ENCODE data around the gene C9orf78. TPM values are rescaled to one million over a fixed set of nuclear protein-coding genes. Genes with fewer than 3 reads are reported as not detected.

Gene C9orf78
- total and polyA plus RNA-seq, 2 experiments from 2014 or later = 43.8 to 47.9 TPM

- WGBS (ENCODE audit: low lambda C conversion rate, missing lambda C conversion rate) = 89% methylated on average over 45 of the region's 48 CpGs
- no peaks in the 10 kb centered on the region for H3K4me1 ChIP-seq (ENCODE audit: insufficient read depth)
- no peaks in the 10 kb centered on the region for H3K9me2 ChIP-seq (replicated peaks; ENCODE audit: insufficient read depth)
- H3K27me3 ChIP-seq = no peaks in the 10 kb centered on the region
- DNase-seq (ENCODE audit: low spot score) = no peak
- no peaks in the 10 kb centered on the region for H4K20me1 ChIP-seq (ENCODE audit: insufficient read depth, poor library complexity, severe bottlenecking)
- no peaks in the 10 kb centered on the region for H3K9me3 ChIP-seq (ENCODE audit: low read depth)
- H3K27ac ChIP-seq = no peak overlapping the region
- no peaks in the 10 kb centered on the region for H3K36me3 ChIP-seq (replicated peaks; ENCODE audit: insufficient read depth, low read depth)
- no peaks in the 10 kb centered on the region for H3K79me2 ChIP-seq
- no peak overlapping the region for H3K4me2 ChIP-seq
- H3K4me3 ChIP-seq = no peak overlapping the region
- no peak overlapping the region for H2AFZ ChIP-seq
- TF ChIP-seq CTCF (IDR thresholded peaks at IDR 0.05; ENCODE audit: poor library complexity) (no peak), EZH2 (IDR thresholded peaks at IDR 0.05; ENCODE audit: borderline replicate concordance) (no peak), EZH2phosphoT487 (IDR thresholded peaks at IDR 0.05; ENCODE audit: low read depth, severe bottlenecking, unreplicated experiment) (no peak)
These were observed 33.2 kb upstream of the C9orf78 start for GRCh38 chr9:129868023-129868871.

DNA sequence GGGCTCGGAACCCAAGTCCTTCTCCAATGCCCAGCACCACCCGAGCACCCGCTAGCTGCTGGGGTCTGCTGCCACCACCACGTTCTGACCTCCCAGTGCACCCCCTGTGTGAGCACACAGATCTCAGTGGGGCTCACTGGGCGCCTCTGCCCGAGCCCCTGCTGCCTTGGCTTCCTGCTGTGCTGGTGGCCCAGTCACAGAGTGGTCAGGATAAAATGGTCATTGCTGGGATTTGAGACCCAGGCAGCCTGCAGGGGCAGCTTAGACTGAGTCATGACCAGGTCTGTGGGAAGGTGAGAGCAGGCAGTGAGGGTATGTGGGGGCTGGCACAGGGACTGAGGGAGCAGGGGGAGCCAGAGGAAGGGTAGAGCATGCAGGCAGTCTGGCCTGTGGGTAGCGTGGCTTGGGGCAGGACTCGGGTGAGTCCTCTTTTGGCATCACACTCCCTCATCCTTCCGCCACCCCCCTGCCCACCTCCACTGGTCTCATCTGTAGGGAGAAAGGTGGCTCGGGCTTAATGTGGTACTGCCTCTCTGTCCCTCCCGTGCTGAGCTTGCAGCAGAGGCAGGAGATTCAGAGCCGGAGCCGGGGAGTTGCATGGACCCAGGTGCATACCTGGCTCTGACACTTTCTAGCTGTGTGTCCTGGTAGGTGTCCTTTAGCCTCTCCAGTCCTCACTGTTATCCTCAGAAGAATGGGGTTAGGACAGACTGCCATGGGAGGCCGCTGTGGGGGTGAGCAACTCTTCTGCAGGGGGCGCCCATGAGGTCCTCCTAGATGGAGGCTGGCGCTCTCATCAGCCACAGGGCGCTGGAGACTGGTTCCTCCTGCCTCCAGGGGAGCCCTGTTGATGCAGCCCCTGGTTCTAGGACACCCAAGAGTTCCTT is 32.3 kb upstream of the C9orf78 start:
- H4K20me1 ChIP-seq (ENCODE audit: insufficient read depth, poor library complexity, severe bottlenecking) = no peaks in the 10 kb centered on the region
- no peaks in the 10 kb centered on the region for H3K27me3 ChIP-seq
- no peaks in the 10 kb centered on the region for H3K9me2 ChIP-seq (replicated peaks; ENCODE audit: insufficient read depth)
- H2AFZ ChIP-seq = no peak overlapping the region
- H3K4me2 ChIP-seq = no peak overlapping the region
- no peak for TF ChIP-seq CTCF (IDR thresholded peaks at IDR 0.05; ENCODE audit: poor library complexity)
- no peak for TF ChIP-seq EZH2phosphoT487 (IDR thresholded peaks at IDR 0.05; ENCODE audit: low read depth, severe bottlenecking, unreplicated experiment)
- no peak for TF ChIP-seq EZH2 (IDR thresholded peaks at IDR 0.05; ENCODE audit: borderline replicate concordance)
- no peak overlapping the region for H3K4me3 ChIP-seq
- no peaks in the 10 kb centered on the region for H3K36me3 ChIP-seq (replicated peaks; ENCODE audit: insufficient read depth, low read depth)
- no peak for DNase-seq (ENCODE audit: low spot score)
- H3K9me3 ChIP-seq (ENCODE audit: low read depth) = no peaks in the 10 kb centered on the region
- H3K79me2 ChIP-seq = no peaks in the 10 kb centered on the region
- no peaks in the 10 kb centered on the region for H3K4me1 ChIP-seq (ENCODE audit: insufficient read depth)
- 87% methylated on average over 16 of the region's 17 CpGs for WGBS (ENCODE audit: low lambda C conversion rate, missing lambda C conversion rate)
- no peak overlapping the region for H3K27ac ChIP-seq

DNA sequence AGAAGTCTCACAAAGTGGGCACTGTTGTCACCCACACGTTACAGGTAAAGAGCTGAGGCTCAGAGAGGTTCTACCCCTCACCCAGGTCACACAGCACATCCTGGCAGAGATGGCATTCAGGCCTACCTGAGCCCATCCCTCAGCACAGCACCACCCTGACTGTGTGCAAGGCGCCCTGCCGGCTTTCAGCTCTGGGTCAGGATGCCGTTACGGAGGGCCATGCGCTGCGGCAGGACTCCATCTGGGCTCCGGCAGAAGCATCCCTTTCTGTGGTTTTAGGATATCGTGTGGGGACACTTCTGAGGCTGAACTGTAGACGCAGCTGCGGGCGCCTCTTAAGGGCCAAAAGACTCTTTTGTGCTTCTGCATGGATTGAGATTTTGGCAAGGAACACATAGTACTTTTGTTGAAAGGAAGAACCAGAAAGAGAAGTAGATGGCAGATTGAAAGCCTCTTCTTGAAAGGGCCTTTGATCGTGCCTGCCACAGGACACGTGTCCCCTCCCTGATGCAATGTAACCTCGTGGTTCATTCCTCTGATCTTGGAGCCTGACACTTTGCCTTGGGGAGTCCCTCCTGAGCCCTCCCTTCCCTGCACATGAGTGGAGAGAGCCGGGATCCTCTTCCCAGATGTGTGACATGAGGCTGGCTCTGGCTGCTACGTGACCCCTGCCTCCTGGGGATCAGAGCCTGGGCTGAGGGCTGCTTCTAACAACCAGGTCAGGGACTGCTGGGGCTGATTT is 31.5 kb upstream of the C9orf78 start:
- Histone ChIP-seq H3K4me2 (no peak overlapping the region), H3K27me3 (no peaks in the 10 kb centered on the region), H3K79me2 (no peaks in the 10 kb centered on the region), H3K9me3 (ENCODE audit: low read depth) (no peaks in the 10 kb centered on the region), H3K4me1 (ENCODE audit: insufficient read depth) (no peaks in the 10 kb centered on the region), H3K27ac (no peak overlapping the region), H2AFZ (no peak overlapping the region), H3K36me3 (replicated peaks; ENCODE audit: insufficient read depth, low read depth) (no peaks in the 10 kb centered on the region), H3K9me2 (replicated peaks; ENCODE audit: insufficient read depth) (no peaks in the 10 kb centered on the region), H3K4me3 (no peak overlapping the region), H4K20me1 (ENCODE audit: insufficient read depth, poor library complexity, severe bottlenecking) (no peaks in the 10 kb centered on the region)
- WGBS (ENCODE audit: low lambda C conversion rate, missing lambda C conversion rate) = 87% methylated on average over 17 of the region's 17 CpGs
- no peak for DNase-seq (ENCODE audit: low spot score)
- TF ChIP-seq CTCF (IDR thresholded peaks at IDR 0.05; ENCODE audit: poor library complexity) (no peak), EZH2 (IDR thresholded peaks at IDR 0.05; ENCODE audit: borderline replicate concordance) (no peak), EZH2phosphoT487 (IDR thresholded peaks at IDR 0.05; ENCODE audit: low read depth, severe bottlenecking, unreplicated experiment) (no peak)
